Ovary (tissue), 3 donors: ENCODE data around the gene METTL18.

Source experiments
- CTCF ChIP-seq, 3 donors: fragments of 450-650 bp in 2 of 3; fragments of 200-600 bp in 1 of 3; IDR thresholded peaks; one replicate each; pipeline versions ENCODE4 v1.5.1 to v1.8.0; 2016 to 2022; ENCODE audit warnings: antibody characterized with exemption in 3 of 3, mild to moderate bottlenecking in 1 of 3
- EP300 ChIP-seq: sonication (generic); formaldehyde crosslinking; IDR thresholded peaks from one replicate; pipeline ENCODE4 v1.6.1; 2017; ENCODE audit warnings: antibody characterized with exemption
- donor health status: DM: no; HTN: no; CAD: no.

- no peak for TF ChIP-seq CTCF (IDR thresholded peaks at IDR 0.05)
- TF ChIP-seq EP300: no peak
These were observed 7.7 kb downstream of the METTL18 start for GRCh38 chr1:169786974-169787373.
